ENCODE data around the gene TRAPPC8. TPM values are rescaled to one million over a fixed set of nuclear protein-coding genes. Genes with fewer than 3 reads are reported as not detected.
A peak's percentile ranks its signal among the peaks of the same experiment; 100 is the strongest.
"Not testable (repeated sequence)": the region's sequence is repeated elsewhere in the genome, so short reads cannot be mapped to it uniquely, and the experiment has no call there.

The TRAPPC8 gene
- total RNA-seq, 8 experiments from 2014 or later, result 16.9 to 35.4 (median 24.1) TPM

- no peak for ATAC-seq (replicated peaks in 6 of 8)
- Histone ChIP-seq H3K27ac (no peak overlapping the region), H3K4me1 (replicated peaks in 1 of 2) (peaks cover 15 to 20% of the 10 kb centered on the region in 2 donors), H3K4me3 (peak overlapping the region; percentile 58 to 98 (median 90))
- WGBS, 10 experiments, result 66 to 90% (median 84%) methylated on average over 4 to 24 of the region's 24 CpGs
- in situ Hi-C loops (cut with MboI; ENCODE audit: low pct_unique_long_range_greater_than_20kb in 2 of 9, low sequenced_read_pairs in 9 of 9, unreplicated experiment in 9 of 9), result no loop called here
Observed at GRCh38 chr18:31941010-31941809, 1.7 kb downstream of the TRAPPC8 start.

DNA sequence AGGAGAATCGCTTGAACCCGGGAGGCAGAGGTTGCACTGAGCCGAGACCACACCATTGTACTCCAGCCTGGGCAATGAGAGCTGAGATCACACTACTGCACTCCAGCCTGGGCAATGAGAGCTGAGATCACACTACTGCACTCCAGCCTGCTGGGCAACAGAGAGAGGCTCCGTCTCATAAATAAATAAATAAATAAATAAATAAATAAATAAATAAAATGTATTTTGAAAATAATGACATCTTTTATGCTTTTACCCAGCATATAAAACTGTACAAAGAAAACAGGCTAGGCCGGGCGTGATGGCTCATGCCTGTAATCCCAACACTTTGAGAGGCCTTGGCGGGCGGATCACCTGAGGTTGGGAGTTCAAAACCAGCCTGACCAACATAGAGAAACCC, 8.2 kb downstream of the TRAPPC8 start:
- H3K4me1 ChIP-seq (replicated peaks in 1 of 2); H3K4me3 ChIP-seq; ATAC-seq (replicated peaks in 6 of 8); in situ Hi-C loops (cut with MboI; ENCODE audit: low pct_unique_long_range_greater_than_20kb in 2 of 9, low sequenced_read_pairs in 9 of 9, unreplicated experiment in 9 of 9); H3K27ac ChIP-seq: not testable (repeated sequence)
- 73 to 100% (median 100%) methylated on average over 2 to 4 of the region's 8 CpGs; no CpG with 5 or more reads in 3 of the 10 experiments for WGBS, 10 experiments

DNA sequence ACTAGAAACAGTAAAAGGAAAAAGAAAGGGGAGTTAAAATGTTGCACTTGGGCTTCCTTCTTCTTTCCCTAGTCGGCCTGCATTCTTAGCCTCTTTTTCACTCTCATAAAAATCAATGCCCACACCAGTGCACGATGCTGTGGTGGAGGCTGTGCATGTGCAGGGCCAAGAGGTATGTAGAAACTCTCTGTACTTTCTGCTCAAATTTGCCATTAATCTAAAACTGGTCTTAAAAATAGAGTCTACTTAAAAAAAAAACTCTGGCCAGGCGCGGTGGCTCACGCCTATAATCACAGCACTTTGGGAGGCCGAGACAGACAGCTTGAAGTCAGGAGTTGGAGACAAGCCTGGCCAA, 11.1 kb downstream of the TRAPPC8 start:
- ATAC-seq (replicated peaks in 6 of 8), result no peak
- no peak overlapping the region for H3K4me3 ChIP-seq
- WGBS, 10 experiments, result 67 to 100% (median 83%) methylated on average over 1 to 6 of the region's 6 CpGs; no CpG with 5 or more reads in 5 of the 10 experiments
- no peaks in the 10 kb centered on the region for H3K4me1 ChIP-seq (replicated peaks in 1 of 2)
- H3K27ac ChIP-seq, result no peak overlapping the region
- in situ Hi-C loops (cut with MboI; ENCODE audit: low pct_unique_long_range_greater_than_20kb in 2 of 9, low sequenced_read_pairs in 9 of 9, unreplicated experiment in 9 of 9), result no loop called here

- Histone ChIP-seq H3K27ac (no peak overlapping the region), H3K4me3 (no peak overlapping the region), H3K4me1 (replicated peaks in 1 of 2) (no peaks in the 10 kb centered on the region)
- 54 to 98% (median 90%) methylated on average over 2 to 6 of the region's 6 CpGs; no CpG with 5 or more reads in 1 of the 10 experiments for WGBS, 10 experiments
- in situ Hi-C loops (cut with MboI; ENCODE audit: low pct_unique_long_range_greater_than_20kb in 2 of 9, low sequenced_read_pairs in 9 of 9, unreplicated experiment in 9 of 9), result no loop called here
- no peak for ATAC-seq (replicated peaks in 6 of 8)
Observed at GRCh38 chr18:31931163-31931885, 11.6 kb downstream of the TRAPPC8 start.

GRCh38 chr18:31929273-31929672, 13.7 kb downstream of the TRAPPC8 start:
- no peak overlapping the region for H3K27ac ChIP-seq
- no peak for ATAC-seq (replicated peaks in 6 of 8)
- no peaks in the 10 kb centered on the region for H3K4me1 ChIP-seq (replicated peaks in 1 of 2)
- no peak overlapping the region for H3K4me3 ChIP-seq
- in situ Hi-C loops (cut with MboI; ENCODE audit: low pct_unique_long_range_greater_than_20kb in 2 of 9, low sequenced_read_pairs in 9 of 9, unreplicated experiment in 9 of 9), result no loop called here

- in situ Hi-C loops (cut with MboI; ENCODE audit: low pct_unique_long_range_greater_than_20kb in 2 of 9, low sequenced_read_pairs in 9 of 9, unreplicated experiment in 9 of 9); H3K27ac ChIP-seq; ATAC-seq (replicated peaks in 6 of 8); H3K4me1 ChIP-seq (replicated peaks in 1 of 2); H3K4me3 ChIP-seq: not testable (repeated sequence)
- 86 to 100% (median 100%) methylated on average over 1 to 5 of the region's 5 CpGs for WGBS, 10 experiments
Observed at GRCh38 chr18:31926988-31927387, 15.9 kb downstream of the TRAPPC8 start.

- no peaks in the 10 kb centered on the region for H3K4me1 ChIP-seq (replicated peaks in 1 of 2)
- in situ Hi-C loops (cut with MboI; ENCODE audit: low pct_unique_long_range_greater_than_20kb in 2 of 9, low sequenced_read_pairs in 9 of 9, unreplicated experiment in 9 of 9), result no loop called here
- ATAC-seq (replicated peaks in 6 of 8), result no peak
- H3K4me3 ChIP-seq, result no peak overlapping the region
- H3K27ac ChIP-seq, result no peak overlapping the region
- 0 to 100% (median 100%) methylated on average over 1 to 3 of the region's 3 CpGs; no CpG with 5 or more reads in 2 of the 10 experiments for WGBS, 10 experiments
Observed at GRCh38 chr18:31920277-31920676, 22.7 kb downstream of the TRAPPC8 start.

- H3K27ac ChIP-seq; in situ Hi-C loops (cut with MboI; ENCODE audit: low pct_unique_long_range_greater_than_20kb in 2 of 9, low sequenced_read_pairs in 9 of 9, unreplicated experiment in 9 of 9); H3K4me3 ChIP-seq; ATAC-seq (replicated peaks in 6 of 8); H3K4me1 ChIP-seq (replicated peaks in 1 of 2): not testable (repeated sequence)
- 93 to 100% (median 100%) methylated on average over 1 to 4 of the region's 5 CpGs for WGBS, 10 experiments
Observed at GRCh38 chr18:31919366-31919765, 23.6 kb downstream of the TRAPPC8 start.

DNA sequence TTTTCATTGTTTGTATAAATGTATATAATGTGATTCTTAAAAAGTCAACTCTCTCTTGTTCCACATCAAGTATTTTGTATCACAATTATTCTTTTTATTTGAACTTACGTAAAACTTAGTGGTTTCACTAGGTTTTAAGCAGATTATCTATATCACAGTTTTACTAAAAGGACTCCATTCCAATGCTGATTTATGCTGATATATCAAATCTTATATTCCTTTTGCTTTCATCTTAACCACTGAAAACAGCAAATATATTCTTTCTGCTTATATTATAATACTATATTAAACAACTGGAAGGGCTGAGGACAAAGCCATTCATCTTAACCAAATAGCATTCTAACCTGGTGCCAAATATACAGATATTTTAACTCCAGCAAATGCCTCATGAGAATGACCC, 24.2 kb downstream of the TRAPPC8 start:
- Histone ChIP-seq H3K4me1 (replicated peaks in 1 of 2) (no peaks in the 10 kb centered on the region), H3K27ac (no peak overlapping the region), H3K4me3 (no peak overlapping the region)
- WGBS, 10 experiments, result 78 to 100% (median 100%) methylated on average over 1 of the region's 1 CpG; no CpG with 5 or more reads in 1 of the 10 experiments
- ATAC-seq (replicated peaks in 6 of 8), result no peak
- in situ Hi-C loops (cut with MboI; ENCODE audit: low pct_unique_long_range_greater_than_20kb in 2 of 9, low sequenced_read_pairs in 9 of 9, unreplicated experiment in 9 of 9), result no loop called here

- no peak for ATAC-seq (replicated peaks in 6 of 8)
- in situ Hi-C loops (cut with MboI; ENCODE audit: low pct_unique_long_range_greater_than_20kb in 2 of 9, low sequenced_read_pairs in 9 of 9, unreplicated experiment in 9 of 9), result no loop called here
- Histone ChIP-seq H3K4me3 (no peak overlapping the region), H3K27ac (no peak overlapping the region), H3K4me1 (replicated peaks in 1 of 2) (no peaks in the 10 kb centered on the region)
Observed at GRCh38 chr18:31901063-31901462, 41.9 kb downstream of the TRAPPC8 start.

GRCh38 chr18:31899771-31900170, 43.2 kb downstream of the TRAPPC8 start:
- ATAC-seq (replicated peaks in 6 of 8); H3K4me1 ChIP-seq (replicated peaks in 1 of 2); H3K4me3 ChIP-seq; H3K27ac ChIP-seq; in situ Hi-C loops (cut with MboI; ENCODE audit: low pct_unique_long_range_greater_than_20kb in 2 of 9, low sequenced_read_pairs in 9 of 9, unreplicated experiment in 9 of 9): not testable (repeated sequence)
- 87 to 100% (median 100%) methylated on average over 3 to 5 of the region's 7 CpGs; no CpG with 5 or more reads in 3 of the 10 experiments for WGBS, 10 experiments

DNA sequence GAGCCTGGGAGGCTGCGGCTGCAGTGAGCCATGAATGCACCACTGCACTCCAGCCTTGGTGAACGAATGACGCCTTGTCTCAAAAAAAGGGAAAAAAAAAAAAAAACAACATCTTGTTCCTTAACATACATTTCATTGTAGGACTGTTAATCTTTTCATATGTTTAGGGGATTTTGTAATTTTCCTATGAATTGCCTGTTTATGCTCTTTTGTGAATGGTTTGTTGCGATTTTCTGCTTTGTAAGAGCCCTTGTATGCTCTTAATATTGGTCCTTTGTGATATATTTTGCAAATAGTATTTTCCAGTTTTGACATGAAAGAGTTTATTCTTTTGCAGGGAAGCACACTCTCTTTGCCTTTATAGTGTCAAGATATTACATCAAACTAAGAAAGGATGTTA, 50.0 kb downstream of the TRAPPC8 start:
- WGBS, 10 experiments, result 93 to 100% (median 100%) methylated on average over 1 to 4 of the region's 4 CpGs; no CpG with 5 or more reads in 2 of the 10 experiments
- no peak overlapping the region for H3K27ac ChIP-seq
- no peak for ATAC-seq (replicated peaks in 6 of 8)
- no peak overlapping the region for H3K4me3 ChIP-seq
- in situ Hi-C loops (cut with MboI; ENCODE audit: low pct_unique_long_range_greater_than_20kb in 2 of 9, low sequenced_read_pairs in 9 of 9, unreplicated experiment in 9 of 9), result no loop called here
- no peaks in the 10 kb centered on the region for H3K4me1 ChIP-seq (replicated peaks in 1 of 2)

DNA sequence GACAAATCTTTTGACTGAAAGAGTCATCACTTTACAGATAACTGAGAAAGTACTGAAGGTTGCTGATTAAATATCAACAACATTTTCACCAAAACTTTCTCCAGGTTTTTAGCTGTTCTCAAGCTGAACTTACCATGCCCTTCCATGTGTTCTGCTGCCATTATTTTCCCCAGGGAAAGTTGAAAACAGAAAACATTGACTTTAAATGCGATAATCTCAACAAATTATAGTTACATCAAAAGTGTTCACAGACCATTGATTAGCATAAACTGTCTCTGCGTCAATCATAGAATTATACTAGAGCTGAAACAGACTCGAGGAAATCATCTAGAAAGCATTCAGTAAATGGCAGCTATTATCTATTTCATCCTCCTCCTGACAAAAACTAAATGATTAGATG, 51.4 kb downstream of the TRAPPC8 start:
- 88 to 100% (median 94%) methylated on average over 1 to 3 of the region's 3 CpGs for WGBS, 10 experiments
- H3K27ac ChIP-seq, result no peak overlapping the region
- in situ Hi-C loops (cut with MboI; ENCODE audit: low pct_unique_long_range_greater_than_20kb in 2 of 9, low sequenced_read_pairs in 9 of 9, unreplicated experiment in 9 of 9), result no loop called here

More for the DNA sequence above, 51.4 kb downstream of the TRAPPC8 start:
- H3K4me3 ChIP-seq, result no peak overlapping the region
- H3K4me1 ChIP-seq (replicated peaks in 1 of 2), result no peaks in the 10 kb centered on the region
- no peak for ATAC-seq (replicated peaks in 6 of 8)

Measured in motor neuron (in vitro differentiated cells).